GM13977 (cell line): ENCODE measurements around the gene ANKS3.
A peak's percentile ranks its signal among the peaks of the same experiment; 100 is the strongest.

Source experiments
- DNase-seq: peaks from one replicate; pipeline ENCODE4 v3.0.0; 2012; ENCODE audit warnings: low spot score
- in situ Hi-C: fragments of 300-500 bp; cut with MboI; formaldehyde crosslinking; loops from one replicate; pipeline ENCODE4 v1.12.0; 2022; ENCODE audit warnings: low sequenced_read_pairs, low pct_unique_long_range_greater_than_20kb, mixed read lengths, inconsistent platforms; ENCODE audit not compliant: unreplicated experiment
- TF ChIP-seq, protein P1 (sequence below): IDR thresholded peaks from 2 replicates; pipeline ENCODE4 v1.5.1; 2012; ENCODE audit warnings: mild to moderate bottlenecking, control low read depth; ENCODE audit not compliant: insufficient read depth; ENCODE audit errors: extremely low read depth, missing control alignments

Gene ANKS3

GRCh38 chr16:4776141-4776705 lies 42.2 kb upstream of the ANKS3 start:
- TF ChIP-seq, protein P1, sequence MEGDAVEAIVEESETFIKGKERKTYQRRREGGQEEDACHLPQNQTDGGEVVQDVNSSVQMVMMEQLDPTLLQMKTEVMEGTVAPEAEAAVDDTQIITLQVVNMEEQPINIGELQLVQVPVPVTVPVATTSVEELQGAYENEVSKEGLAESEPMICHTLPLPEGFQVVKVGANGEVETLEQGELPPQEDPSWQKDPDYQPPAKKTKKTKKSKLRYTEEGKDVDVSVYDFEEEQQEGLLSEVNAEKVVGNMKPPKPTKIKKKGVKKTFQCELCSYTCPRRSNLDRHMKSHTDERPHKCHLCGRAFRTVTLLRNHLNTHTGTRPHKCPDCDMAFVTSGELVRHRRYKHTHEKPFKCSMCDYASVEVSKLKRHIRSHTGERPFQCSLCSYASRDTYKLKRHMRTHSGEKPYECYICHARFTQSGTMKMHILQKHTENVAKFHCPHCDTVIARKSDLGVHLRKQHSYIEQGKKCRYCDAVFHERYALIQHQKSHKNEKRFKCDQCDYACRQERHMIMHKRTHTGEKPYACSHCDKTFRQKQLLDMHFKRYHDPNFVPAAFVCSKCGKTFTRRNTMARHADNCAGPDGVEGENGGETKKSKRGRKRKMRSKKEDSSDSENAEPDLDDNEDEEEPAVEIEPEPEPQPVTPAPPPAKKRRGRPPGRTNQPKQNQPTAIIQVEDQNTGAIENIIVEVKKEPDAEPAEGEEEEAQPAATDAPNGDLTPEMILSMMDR: no peak
- in situ Hi-C loops: no loop called here
- DNase-seq: no peak

- in situ Hi-C loops: no loop called here
- DNase-seq: no peak
- TF ChIP-seq, protein P1: no peak
These were observed 40.9 kb upstream of the ANKS3 start for GRCh38 chr16:4775005-4775404.

DNA sequence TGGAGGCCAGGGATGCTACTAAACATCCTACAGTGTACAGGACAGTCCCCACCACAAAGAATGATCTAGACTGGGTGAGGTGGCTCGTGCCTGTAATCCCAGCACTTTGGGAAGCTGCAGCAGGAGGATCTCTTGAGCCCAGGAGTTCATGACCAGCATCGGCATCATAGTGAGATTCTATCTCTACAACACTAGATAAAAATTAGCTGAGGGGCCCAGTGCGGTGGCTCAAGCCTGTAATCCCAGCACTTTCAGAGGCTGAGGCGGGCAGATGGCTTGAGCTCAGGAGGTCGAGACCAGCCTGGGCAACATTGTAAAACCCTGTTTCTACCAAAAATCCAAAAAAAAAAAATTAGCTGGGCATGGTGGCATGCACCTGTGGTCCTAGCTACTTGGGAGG lies 38.3 kb upstream of the ANKS3 start:
- in situ Hi-C loops: no loop called here
- DNase-seq: no peak
- TF ChIP-seq, protein P1: no peak

- no peak for DNase-seq
- in situ Hi-C loops: no loop called here
- TF ChIP-seq, protein P1: no peak
These were observed 37.6 kb upstream of the ANKS3 start for GRCh38 chr16:4771646-4772045.

- in situ Hi-C loops: no loop called here
- DNase-seq: no peak
- TF ChIP-seq, protein P1: no peak
These were observed 35.2 kb upstream of the ANKS3 start for GRCh38 chr16:4769306-4769638.

DNA sequence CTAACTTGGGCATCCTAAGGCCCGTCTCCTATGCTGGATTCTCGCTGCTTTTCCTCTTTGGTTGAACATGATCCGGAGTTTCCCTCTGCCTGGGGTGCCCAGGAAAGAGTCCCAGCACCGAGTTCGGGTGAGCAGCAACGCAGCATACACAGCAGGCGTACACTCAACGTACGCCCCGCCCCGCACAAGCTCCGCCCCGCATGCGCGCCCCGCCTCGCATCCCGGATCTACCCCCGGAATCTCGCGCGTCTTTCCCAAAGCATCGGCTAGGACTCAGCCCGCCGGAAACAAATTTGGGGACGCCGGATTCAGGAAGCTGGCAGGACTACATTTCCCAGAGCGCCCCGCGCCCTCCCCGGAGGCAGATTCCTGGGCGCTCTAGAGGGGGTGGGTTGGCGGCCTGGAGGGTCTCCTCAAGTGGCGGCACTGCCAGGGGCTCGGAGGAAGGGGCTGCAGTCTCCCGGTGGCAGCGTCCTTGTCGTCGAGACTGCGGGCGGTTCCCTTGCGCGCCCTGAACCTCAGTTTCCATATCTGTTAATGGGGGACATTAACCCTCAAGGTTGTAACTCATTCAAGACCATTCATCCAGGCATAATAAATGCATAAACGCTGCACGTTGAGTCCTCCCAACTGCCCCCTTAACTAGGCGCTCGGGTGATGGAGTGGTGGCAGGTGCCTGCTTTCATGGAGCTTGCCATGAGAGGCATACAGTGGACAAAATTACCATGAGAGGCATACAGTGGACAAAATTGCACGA lies 34.7 kb upstream of the ANKS3 start:
- DNase-seq: peak; percentile 94
- TF ChIP-seq, protein P1: no peak
- in situ Hi-C loops: no loop called here
